Activated CD4-positive, alpha-beta T cell treated with anti-CD3 and anti-CD28 coated beads, Interleukin-2, amount 50 U/mL, for 1 hour (primary cell): ENCODE data around the gene CHSY3.
"Not testable (repeated sequence)": the region's sequence is repeated elsewhere in the genome, so short reads cannot be mapped to it uniquely, and the experiment has no call there.

Experiments used
- DNase-seq: peaks from one replicate; pipeline ENCODE4 v3.0.0-alpha.2; 2020

CHSY3 gene

DNA sequence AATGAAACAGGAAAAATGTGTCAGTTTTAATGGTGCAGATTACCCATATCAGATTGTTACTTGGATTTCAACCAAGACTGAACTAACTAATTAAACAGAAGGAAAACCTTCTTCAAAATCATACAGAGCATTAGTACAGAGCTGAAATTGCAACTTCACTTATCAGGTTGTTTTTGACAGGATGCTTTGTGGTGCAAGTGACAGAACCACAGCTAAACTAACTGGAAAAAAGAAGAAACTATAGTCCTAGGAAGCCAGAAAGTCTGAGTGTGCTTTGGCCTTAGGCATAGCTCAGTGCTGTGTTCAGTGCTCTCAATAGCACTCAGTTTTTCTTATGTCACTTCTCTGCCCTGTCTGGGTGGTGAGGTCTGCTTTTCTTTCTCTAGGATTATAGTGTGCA is 267.4 kb downstream of the CHSY3 start:
- no peak for DNase-seq

DNA sequence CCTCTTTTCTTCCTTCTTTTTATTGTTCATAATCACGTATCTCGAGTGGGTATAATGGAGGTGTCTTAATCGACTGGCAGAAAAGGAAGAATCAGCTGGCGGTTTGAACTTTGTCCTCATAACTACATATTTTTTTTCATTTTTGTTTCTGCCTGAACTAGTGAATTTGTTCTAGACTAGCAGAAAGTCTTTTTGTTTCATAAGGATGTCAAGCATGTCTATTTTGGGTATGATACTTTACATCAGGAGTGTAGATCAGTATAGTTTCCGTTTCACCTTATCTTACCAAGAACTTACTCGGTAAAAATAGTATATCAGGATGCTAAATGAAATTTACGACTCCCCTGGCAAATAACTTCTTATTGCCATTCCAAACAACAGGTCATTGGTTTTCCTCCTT is 278.9 kb downstream of the CHSY3 start:
- no peak for DNase-seq

DNA sequence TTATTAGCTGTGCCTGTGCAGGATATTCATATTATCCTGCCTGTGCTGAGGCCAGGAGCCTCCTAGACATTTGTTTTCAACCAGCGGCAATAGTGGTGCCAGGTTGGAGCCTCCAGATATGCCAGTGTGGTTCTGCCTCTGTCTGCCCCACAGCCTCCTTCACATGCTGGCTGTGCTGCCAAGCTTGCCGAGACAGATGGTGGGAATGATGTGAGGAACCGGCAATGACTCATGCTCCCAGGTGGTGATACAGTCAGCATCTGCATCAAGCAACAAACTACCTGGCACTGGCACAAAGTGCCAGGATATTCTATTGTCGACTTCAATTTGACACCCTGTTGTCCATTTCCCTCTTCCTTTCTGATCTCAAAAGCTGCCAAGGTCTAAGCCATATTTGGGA is 285.7 kb downstream of the CHSY3 start:
- DNase-seq: no peak

DNA sequence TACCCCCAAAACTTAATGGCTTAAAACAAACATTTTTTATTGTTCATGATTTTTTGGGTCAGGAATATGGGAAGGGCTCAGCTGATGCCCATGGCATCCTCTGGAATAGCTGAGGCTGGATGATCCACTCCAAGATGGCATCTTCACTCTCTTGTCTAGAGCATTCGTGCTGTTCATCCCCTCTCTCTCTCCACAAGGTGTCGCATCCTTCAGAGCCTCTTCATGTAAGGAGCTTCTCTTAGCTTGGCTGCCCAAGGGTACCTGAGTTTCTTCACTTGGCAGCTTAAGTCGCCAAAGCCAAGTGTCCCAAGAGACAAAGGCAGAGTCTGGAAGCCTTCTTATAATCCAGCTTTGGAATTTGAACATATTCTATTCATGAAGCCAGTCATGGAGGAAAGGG is 294.7 kb downstream of the CHSY3 start:
- DNase-seq: no peak

DNA sequence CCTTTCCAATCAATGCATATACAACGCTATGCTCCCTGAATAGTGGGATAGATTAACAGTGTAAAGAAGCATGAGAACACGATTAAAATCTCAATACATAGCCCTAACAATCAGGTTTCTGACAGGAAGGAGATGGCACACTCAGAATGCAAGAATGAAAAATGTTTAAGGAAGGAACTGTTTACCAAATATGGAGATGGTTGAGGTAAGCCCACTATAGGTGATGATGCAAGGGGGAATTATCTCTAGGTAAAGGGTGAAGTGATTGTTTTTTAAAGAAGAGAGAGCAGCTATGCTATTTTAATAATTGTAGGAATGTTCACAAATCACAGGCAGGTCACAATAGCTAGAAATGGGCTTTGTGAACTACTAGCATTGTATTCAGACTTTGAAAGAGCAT is 302.4 kb downstream of the CHSY3 start:
- no peak for DNase-seq

DNA sequence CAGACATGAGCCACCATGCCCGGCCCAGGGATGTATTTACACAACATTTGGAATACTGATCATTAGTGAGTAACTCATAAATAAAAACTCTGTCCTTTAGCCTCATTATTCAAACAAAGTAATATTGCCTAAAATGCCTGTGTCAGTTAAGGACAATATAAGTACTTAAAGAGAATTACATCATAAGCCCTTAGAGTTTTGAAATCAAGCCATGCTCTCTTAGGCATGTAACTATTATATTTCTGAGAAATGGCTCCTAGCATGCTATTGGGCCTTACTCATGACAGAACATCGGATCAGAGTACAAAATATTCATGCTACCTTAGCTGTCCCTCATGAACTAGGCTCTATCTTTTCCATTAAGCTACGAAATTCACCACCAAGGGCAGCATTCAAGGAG is 309.3 kb downstream of the CHSY3 start:
- DNase-seq: no peak

DNA sequence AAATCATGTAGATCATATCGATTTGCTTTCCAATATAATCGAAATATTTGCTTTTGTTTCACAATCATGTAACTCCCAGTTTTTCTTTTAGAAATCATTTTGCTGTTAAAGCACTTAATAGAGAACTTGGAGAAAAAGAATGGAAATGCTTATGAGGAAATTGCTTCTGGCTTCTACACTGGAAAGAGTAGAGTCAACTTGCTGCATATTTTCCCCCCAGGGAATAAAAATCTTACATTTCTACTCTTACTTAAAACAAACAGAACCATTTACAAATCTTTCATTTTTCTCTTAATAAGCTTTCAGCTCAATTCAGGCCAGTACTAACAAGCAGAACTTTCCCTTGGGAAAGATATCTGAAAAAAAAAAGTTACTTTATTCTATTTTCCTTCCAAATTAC is 312.0 kb downstream of the CHSY3 start:
- DNase-seq: no peak

DNA sequence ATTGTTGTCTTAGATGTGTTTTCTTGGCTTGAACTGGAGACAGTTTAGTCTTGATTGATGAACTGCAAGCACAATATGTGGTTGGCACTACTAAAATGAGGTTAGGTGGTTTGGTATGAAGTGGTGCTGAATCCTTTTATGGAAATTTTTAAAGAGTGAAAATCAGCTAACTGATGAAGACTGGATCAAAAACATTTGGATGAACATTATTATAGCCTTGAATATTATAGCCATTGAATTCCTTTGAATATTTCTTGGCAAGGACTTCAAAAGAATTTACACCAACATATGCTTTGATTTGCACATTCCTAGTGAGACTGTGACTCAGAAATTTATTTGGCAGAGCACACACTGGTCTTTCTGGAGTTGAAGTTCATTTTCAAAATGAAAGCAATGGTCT is 318.3 kb downstream of the CHSY3 start:
- DNase-seq: no peak

DNA sequence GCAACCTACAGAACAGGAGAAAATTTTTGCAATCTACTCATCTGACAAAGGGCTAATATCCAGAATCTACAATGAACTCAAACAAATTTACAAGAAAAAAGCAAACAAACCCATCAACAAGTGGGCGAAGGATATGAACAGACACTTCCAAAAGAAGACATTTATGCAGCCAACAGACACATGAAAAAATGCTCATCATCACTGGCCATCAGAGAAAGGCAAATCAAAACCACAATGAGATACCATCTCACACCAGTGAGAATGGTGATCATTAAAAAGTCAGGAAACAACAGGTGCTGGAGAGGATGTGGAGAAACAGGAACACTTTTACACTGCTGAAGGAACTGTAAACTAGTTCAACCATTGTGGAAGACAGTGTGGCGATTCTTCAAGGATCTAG is 322.3 kb downstream of the CHSY3 start:
- not testable (repeated sequence) for DNase-seq

DNA sequence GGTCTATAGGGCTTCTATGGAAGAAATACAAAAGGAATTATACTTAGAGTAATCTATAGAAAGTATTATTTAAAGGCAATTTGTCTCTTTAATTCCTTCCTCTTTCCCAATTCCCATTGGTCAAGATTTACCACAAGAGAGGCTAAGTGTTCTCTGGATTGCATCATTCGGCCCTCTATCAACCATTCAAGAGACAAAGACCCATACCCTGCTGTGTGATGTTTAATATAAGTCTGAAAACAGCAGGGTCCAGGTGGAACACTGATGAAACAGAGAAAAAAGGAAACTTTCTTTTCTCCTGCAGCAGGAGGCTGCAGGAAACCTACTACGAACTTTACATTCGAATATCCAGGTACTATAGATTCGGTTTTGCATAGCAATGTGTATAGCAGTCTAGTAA is 323.4 kb downstream of the CHSY3 start:
- DNase-seq: no peak

DNA sequence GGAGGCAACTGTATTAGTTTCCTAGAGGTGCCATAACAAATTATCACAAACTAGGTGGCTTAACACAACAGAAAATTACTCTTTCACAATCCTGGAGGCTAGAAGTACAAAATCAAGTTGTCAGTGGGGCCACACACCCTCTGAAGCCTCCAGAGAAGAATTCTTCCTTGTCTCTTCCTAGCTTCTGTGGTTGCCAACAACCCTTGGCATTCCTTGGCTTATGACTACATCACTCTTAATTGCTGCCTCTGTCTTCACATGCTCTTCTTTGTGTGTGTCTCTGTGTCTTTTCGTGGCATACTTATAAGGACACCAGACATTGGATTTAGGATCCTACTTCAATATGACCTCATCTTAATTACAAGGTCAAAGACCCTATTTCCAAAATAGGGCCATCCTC is 327.5 kb downstream of the CHSY3 start:
- no peak for DNase-seq

DNA sequence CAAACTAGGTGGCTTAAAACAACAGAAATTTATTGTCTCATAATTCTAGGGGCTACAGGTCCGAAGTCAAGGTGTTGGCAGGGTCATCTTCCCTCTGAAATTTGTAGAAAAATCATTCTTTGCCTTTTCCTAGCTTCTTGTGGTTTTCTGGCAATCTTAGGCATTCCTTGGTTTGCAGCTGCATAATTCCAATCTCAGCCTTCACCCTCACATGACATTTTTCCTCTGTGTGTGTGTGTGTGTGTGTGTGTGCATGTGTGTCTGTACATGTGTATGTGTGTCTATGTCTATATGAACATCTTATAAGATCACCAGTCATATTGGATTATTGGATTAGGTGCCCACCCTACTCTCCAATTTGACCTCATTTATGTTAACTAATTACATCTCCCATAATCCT is 330.6 kb downstream of the CHSY3 start:
- no peak for DNase-seq
